Effector memory CD8-positive, alpha-beta T cell (primary cell): ENCODE data around the gene BMP3.
"Not testable (repeated sequence)": the region's sequence is repeated elsewhere in the genome, so short reads cannot be mapped to it uniquely, and the experiment has no call there.

Source experiments
- ATAC-seq: fragments of 150-1000 bp; cut with Tn5 transposase; replicated peaks from 2 replicates; pipeline ENCODE4 v1.10.0; 2021; ENCODE audit warnings: mild to moderate bottlenecking, moderate library complexity
- DNase-seq, 3 experiments: peaks; one replicate each; pipeline ENCODE4 v3.0.0; 2021
- H3K27ac Mint-ChIP-seq, 2 donors: one replicate each; pipeline ENCODE4 v1.8.0; 2022; ENCODE audit warnings: mild to moderate bottlenecking in 2 of 2, mixed read lengths in 2 of 2, moderate library complexity in 2 of 2
- H3K27me3 Mint-ChIP-seq, 2 donors: one replicate each; pipeline ENCODE4 v1.8.0; 2022; ENCODE audit warnings: mixed read lengths in 2 of 2
- H3K36me3 Mint-ChIP-seq: one replicate; pipeline ENCODE4 v1.8.0; 2022; ENCODE audit warnings: mild to moderate bottlenecking, moderate library complexity, mixed read lengths; ENCODE audit not compliant: insufficient read depth
- H3K4me1 Mint-ChIP-seq, 2 donors: one replicate each; pipeline ENCODE4 v1.8.0; 2022; ENCODE audit warnings: low read depth in 2 of 2, mixed read lengths in 2 of 2
- H3K4me3 Mint-ChIP-seq, 2 donors: one replicate each; pipeline ENCODE4 v1.8.0; 2022; ENCODE audit warnings: mild to moderate bottlenecking in 2 of 2, mixed read lengths in 2 of 2, moderate library complexity in 2 of 2
- H3K9me3 Mint-ChIP-seq, 2 donors: one replicate each; pipeline ENCODE4 v1.8.0; 2022; ENCODE audit warnings: mixed read lengths in 2 of 2
- total RNA-seq, 9 experiments: gene quantifications; one replicate each; lab custom pipeline; 2026; lab: John Stamatoyannopoulos, UW

BMP3 gene
- 0 to 0.06 (median 0) reads per million in 9 experiments for total RNA-seq

- Mint-ChIP-seq H3K4me3 (peak within 1 kb of the TSS; percentile 59 to 71), H3K27me3 (peaks cover 56 to 74% of the 10 kb centered on the region in 2 donors), H3K4me1 (peaks cover 8 to 11% of the 10 kb centered on the region in 2 donors), H3K9me3 (no peaks in the 10 kb centered on the region), H3K27ac (peak within 1 kb of the TSS in 1 of 2 donors; percentile 8), H3K36me3 (no peaks in the 10 kb centered on the region)
- ATAC-seq (no peak), DNase-seq (no peak)
Measured at GRCh38 chr4:81030061-81030980, at the start of gene BMP3. Gene BMP3, plus strand, starts transcription at chr4:81030708. Its CDS starts 577 bp downstream, at chr4:81031285.

- no peaks in the 10 kb centered on the region for H3K36me3 Mint-ChIP-seq
- H3K4me1 Mint-ChIP-seq, result no peaks in the 10 kb centered on the region
- ATAC-seq, result no peak
- H3K27ac Mint-ChIP-seq, result no peak overlapping the region
- peaks cover 29 to 32% of the 10 kb centered on the region in 2 donors for H3K27me3 Mint-ChIP-seq
- H3K9me3 Mint-ChIP-seq, result no peaks in the 10 kb centered on the region
- H3K4me3 Mint-ChIP-seq, result no peak overlapping the region
- DNase-seq, result no peak
Measured at GRCh38 chr4:80986011-80986410, 44.5 kb upstream of the BMP3 start.

GRCh38 chr4:80989921-80990544, 40.5 kb upstream of the BMP3 start:
- DNase-seq (peak; percentile 21 to 31 (median 21)), ATAC-seq (peak; percentile 57)
- Mint-ChIP-seq H3K27me3 (peaks cover 25 to 26% of the 10 kb centered on the region in 2 donors), H3K9me3 (no peaks in the 10 kb centered on the region), H3K36me3 (no peaks in the 10 kb centered on the region), H3K4me1 (no peaks in the 10 kb centered on the region), H3K4me3 (no peak overlapping the region), H3K27ac (no peak overlapping the region)

- Mint-ChIP-seq H3K9me3 (no peaks in the 10 kb centered on the region), H3K4me1 (no peaks in the 10 kb centered on the region), H3K36me3 (no peaks in the 10 kb centered on the region), H3K27me3 (peaks cover 25 to 26% of the 10 kb centered on the region in 2 donors), H3K4me3 (no peak overlapping the region), H3K27ac (no peak overlapping the region)
- DNase-seq (no peak), ATAC-seq (no peak)
Measured at GRCh38 chr4:80990851-80991250, 39.7 kb upstream of the BMP3 start.

GRCh38 chr4:80999943-81000342, 30.6 kb upstream of the BMP3 start:
- Mint-ChIP-seq H3K4me3 (no peak overlapping the region), H3K36me3 (no peaks in the 10 kb centered on the region), H3K9me3 (no peaks in the 10 kb centered on the region), H3K27ac (no peak overlapping the region), H3K27me3 (peaks cover 20 to 26% of the 10 kb centered on the region in 2 donors), H3K4me1 (peaks cover 3 to 6% of the 10 kb centered on the region in 2 donors)
- ATAC-seq (no peak), DNase-seq (no peak)

GRCh38 chr4:81003597-81004111, 26.9 kb upstream of the BMP3 start:
- ATAC-seq, result peak; percentile 80
- H3K36me3 Mint-ChIP-seq, result no peaks in the 10 kb centered on the region
- H3K9me3 Mint-ChIP-seq, result no peaks in the 10 kb centered on the region
- peaks cover 18 to 27% of the 10 kb centered on the region in 2 donors for H3K27me3 Mint-ChIP-seq
- no peak overlapping the region for H3K27ac Mint-ChIP-seq
- H3K4me3 Mint-ChIP-seq, result no peak overlapping the region
- DNase-seq, result no peak
- H3K4me1 Mint-ChIP-seq, result peaks cover 3 to 6% of the 10 kb centered on the region in 2 donors

GRCh38 chr4:81007417-81007816, 23.1 kb upstream of the BMP3 start:
- ATAC-seq (no peak), DNase-seq (no peak)
- no peak overlapping the region for H3K4me3 Mint-ChIP-seq
- no peak overlapping the region for H3K27ac Mint-ChIP-seq
- no peaks in the 10 kb centered on the region for H3K36me3 Mint-ChIP-seq
- peaks cover 14 to 27% of the 10 kb centered on the region in 2 donors for H3K27me3 Mint-ChIP-seq
- H3K9me3 Mint-ChIP-seq, result no peaks in the 10 kb centered on the region
- H3K4me1 Mint-ChIP-seq, result peaks cover 3 to 6% of the 10 kb centered on the region in 2 donors

GRCh38 chr4:81016566-81016965, 13.9 kb upstream of the BMP3 start:
- H3K4me3 Mint-ChIP-seq, H3K36me3 Mint-ChIP-seq, H3K4me1 Mint-ChIP-seq, DNase-seq, H3K27ac Mint-ChIP-seq, ATAC-seq, H3K9me3 Mint-ChIP-seq: not testable (repeated sequence)
- H3K27me3 Mint-ChIP-seq, result peaks cover 21 to 32% of the 10 kb centered on the region in 2 donors

GRCh38 chr4:81019006-81019405, 11.5 kb upstream of the BMP3 start:
- Mint-ChIP-seq H3K4me1 (no peaks in the 10 kb centered on the region), H3K4me3 (no peak overlapping the region), H3K9me3 (no peaks in the 10 kb centered on the region), H3K27ac (no peak overlapping the region), H3K27me3 (peaks cover 29 to 34% of the 10 kb centered on the region in 2 donors), H3K36me3 (no peaks in the 10 kb centered on the region)
- no peak for DNase-seq
- no peak for ATAC-seq

GRCh38 chr4:81021142-81021944, 9.2 kb upstream of the BMP3 start:
- H3K4me3 Mint-ChIP-seq, result no peak overlapping the region
- DNase-seq (no peak), ATAC-seq (no peak)
- H3K36me3 Mint-ChIP-seq, result no peaks in the 10 kb centered on the region
- H3K27me3 Mint-ChIP-seq, result peaks cover 35 to 41% of the 10 kb centered on the region in 2 donors
- no peaks in the 10 kb centered on the region for H3K9me3 Mint-ChIP-seq
- no peaks in the 10 kb centered on the region for H3K4me1 Mint-ChIP-seq
- H3K27ac Mint-ChIP-seq, result no peak overlapping the region

- Mint-ChIP-seq H3K27me3 (peaks cover 28 to 42% of the 10 kb centered on the region in 2 donors), H3K27ac (no peak overlapping the region), H3K4me1 (no peaks in the 10 kb centered on the region), H3K9me3 (no peaks in the 10 kb centered on the region), H3K4me3 (no peak overlapping the region), H3K36me3 (no peaks in the 10 kb centered on the region)
- ATAC-seq (no peak), DNase-seq (no peak)
Measured at GRCh38 chr4:81021981-81022380, 8.5 kb upstream of the BMP3 start.

GRCh38 chr4:81023484-81023883, 7.0 kb upstream of the BMP3 start:
- Mint-ChIP-seq H3K27ac (no peak overlapping the region), H3K36me3 (no peaks in the 10 kb centered on the region), H3K27me3 (peaks cover 38 to 45% of the 10 kb centered on the region in 2 donors), H3K4me1 (no peaks in the 10 kb centered on the region), H3K4me3 (no peak overlapping the region), H3K9me3 (no peaks in the 10 kb centered on the region)
- ATAC-seq, result no peak
- no peak for DNase-seq
